CD4-positive, alpha-beta memory T cell (primary cell): ENCODE results near the gene RPUSD4. TPM values are rescaled to one million over a fixed set of nuclear protein-coding genes. Genes with fewer than 3 reads are reported as not detected.

Experiments used
- CTCF ChIA-PET: fragments of 350-600 bp; sonication (Branson Sonifier 250); formaldehyde crosslinking; loops from one replicate; lab custom pipeline; 2021; ENCODE audit warnings: inconsistent platforms; ENCODE audit not compliant: partially characterized antibody; lab: Charles Lee
- POLR2A ChIA-PET: fragments of 350-600 bp; sonication (Branson Sonifier 250); formaldehyde crosslinking; loops from one replicate; lab custom pipeline; 2021; ENCODE audit not compliant: partially characterized antibody; lab: Charles Lee
- DNase-seq, 5 donors: peaks; one replicate each; pipeline versions ENCODE4 v3.0.0 to v3.0.0-alpha.2; 2020 to 2022; ENCODE audit warnings: mixed read lengths in 1 of 5
- H3K27ac ChIP-seq: one replicate; pipeline ENCODE4 v1.7.0; 2013; ENCODE audit warnings: low read depth, low read length
- H3K27me3 ChIP-seq: 2 replicates; pipeline ENCODE4 v1.7.0; 2013; ENCODE audit warnings: mild to moderate bottlenecking, low read length, moderate library complexity; ENCODE audit not compliant: insufficient read depth
- H3K36me3 ChIP-seq: 2 replicates; pipeline ENCODE4 v1.7.0; 2013; ENCODE audit warnings: mild to moderate bottlenecking, low read length, moderate library complexity; ENCODE audit not compliant: insufficient read depth
- H3K4me1 ChIP-seq: 2 replicates; pipeline ENCODE4 v1.7.0; 2013; ENCODE audit warnings: mild to moderate bottlenecking, low read length, moderate library complexity; ENCODE audit not compliant: insufficient read depth
- H3K4me3 ChIP-seq, 2 donors: one replicate each; pipeline ENCODE4 v1.7.0; 2013; ENCODE audit warnings: low read length in 2 of 2, mild to moderate bottlenecking in 1 of 2
- H3K9me3 ChIP-seq, 2 donors: one replicate each; pipeline ENCODE4 v1.7.0; 2013; ENCODE audit warnings: low read length in 2 of 2, control low read depth in 1 of 2; ENCODE audit not compliant: control insufficient read depth in 1 of 2
- H3K27ac Mint-ChIP-seq, 7 donors: one replicate each; pipeline ENCODE4 v1.8.0; 2020 to 2021; ENCODE audit warnings: mixed read lengths in 7 of 7, mild to moderate bottlenecking in 6 of 7, inconsistent platforms in 3 of 7, moderate library complexity in 3 of 7
- H3K27me3 Mint-ChIP-seq, 2 donors: one replicate each; pipeline ENCODE4 v1.8.0; 2020 to 2021; ENCODE audit warnings: mixed read lengths in 2 of 2
- H3K36me3 Mint-ChIP-seq, 2 donors: one replicate each; pipeline ENCODE4 v1.8.0; 2020 to 2021; ENCODE audit warnings: mixed read lengths in 2 of 2, inconsistent platforms in 1 of 2, mild to moderate bottlenecking in 1 of 2
- H3K4me1 Mint-ChIP-seq, 4 donors: one replicate each; pipeline ENCODE4 v1.8.0; 2020 to 2021; ENCODE audit warnings: mixed read lengths in 4 of 4, mild to moderate bottlenecking in 1 of 4
- H3K4me3 Mint-ChIP-seq, 8 donors: one replicate each; pipeline ENCODE4 v1.8.0; 2020 to 2021; ENCODE audit warnings: mixed read lengths in 8 of 8, mild to moderate bottlenecking in 7 of 8, moderate library complexity in 6 of 8, inconsistent platforms in 3 of 8
- H3K9me3 Mint-ChIP-seq, 8 donors: one replicate each; pipeline ENCODE4 v1.8.0; 2020 to 2021; ENCODE audit warnings: mixed read lengths in 8 of 8, mild to moderate bottlenecking in 5 of 8, inconsistent platforms in 3 of 8, moderate library complexity in 1 of 8
- intact Hi-C: fragments of 100-400 bp; cut with micrococcal nuclease; formaldehyde crosslinking; loops from one replicate; pipeline ENCODE4 v1.15.1; 2023
- polyA plus RNA-seq, 2 donors: library from polyadenylated mRNA; unstranded; fragments of 300-500 nt; fragmentation: Illumina TruSeq; gene quantifications; one replicate each; pipeline ENCODE4 v1.2.3, GENCODE V29; 2021
- total RNA-seq, 2 experiments: library from RNA; stranded (reverse); gene quantifications; one replicate each; pipeline ENCODE4 v1.2.3, GENCODE V29; 2021

RPUSD4 gene
- total and polyA plus RNA-seq, 4 experiments from 2014 or later, result 18.5 to 41.2 (median 29.6) TPM

GRCh38 chr11:126169291-126169690 lies 42.2 kb downstream of the RPUSD4 start:
- CTCF ChIA-PET, result no interaction called here
- Histone ChIP-seq H3K4me1 (no peaks in the 10 kb centered on the region), H3K9me3 (no peaks in the 10 kb centered on the region), H3K36me3 (no peaks in the 10 kb centered on the region), H3K27ac (no peak overlapping the region), H3K27me3 (no peaks in the 10 kb centered on the region), H3K4me3 (no peak overlapping the region)
- H3K9me3 Mint-ChIP-seq, result no peaks in the 10 kb centered on the region
- no peak overlapping the region for H3K4me3 Mint-ChIP-seq
- H3K4me1 Mint-ChIP-seq, result no peaks in the 10 kb centered on the region
- no peak for DNase-seq
- no peak overlapping the region for H3K27ac Mint-ChIP-seq
- POLR2A ChIA-PET, result no interaction called here
- H3K27me3 Mint-ChIP-seq, result peaks cover 5 to 16% of the 10 kb centered on the region in 2 donors
- intact Hi-C loops, result no loop called here
- H3K36me3 Mint-ChIP-seq, result no peaks in the 10 kb centered on the region

GRCh38 chr11:126167488-126167887 lies 44.0 kb downstream of the RPUSD4 start:
- no peaks in the 10 kb centered on the region for H3K27me3 ChIP-seq
- POLR2A ChIA-PET, result no interaction called here
- H3K36me3 Mint-ChIP-seq, result no peaks in the 10 kb centered on the region

GRCh38 chr11:126166413-126166812 lies 45.0 kb downstream of the RPUSD4 start:
- H3K27me3 Mint-ChIP-seq, result peaks cover 0 to 10% of the 10 kb centered on the region in 2 donors
- H3K4me3 ChIP-seq, result no peak overlapping the region

More at GRCh38 chr11:126167488-126167887, 44.0 kb downstream of the RPUSD4 start:
- Histone ChIP-seq H3K9me3 (no peaks in the 10 kb centered on the region), H3K4me1 (no peaks in the 10 kb centered on the region), H3K27ac (no peak overlapping the region), H3K36me3 (no peaks in the 10 kb centered on the region), H3K4me3 (no peak overlapping the region)
- H3K27ac Mint-ChIP-seq, result no peak overlapping the region
- DNase-seq, result no peak
- CTCF ChIA-PET, result no interaction called here
- H3K4me1 Mint-ChIP-seq, result no peaks in the 10 kb centered on the region
- H3K9me3 Mint-ChIP-seq, result no peaks in the 10 kb centered on the region
- no peak overlapping the region for H3K4me3 Mint-ChIP-seq
- intact Hi-C loops, result no loop called here
- H3K27me3 Mint-ChIP-seq, result peaks cover 3 to 12% of the 10 kb centered on the region in 2 donors

GRCh38 chr11:126165757-126166156 lies 45.7 kb downstream of the RPUSD4 start:
- Histone ChIP-seq H3K4me3 (no peak overlapping the region), H3K36me3 (no peaks in the 10 kb centered on the region), H3K27ac (no peak overlapping the region), H3K27me3 (no peaks in the 10 kb centered on the region), H3K9me3 (no peaks in the 10 kb centered on the region), H3K4me1 (no peaks in the 10 kb centered on the region)
- no peaks in the 10 kb centered on the region for H3K9me3 Mint-ChIP-seq
- no peaks in the 10 kb centered on the region for H3K4me1 Mint-ChIP-seq
- intact Hi-C loops, result no loop called here
- no peaks in the 10 kb centered on the region for H3K36me3 Mint-ChIP-seq
- H3K27me3 Mint-ChIP-seq, result peaks cover 0 to 10% of the 10 kb centered on the region in 2 donors
- no peak overlapping the region for H3K27ac Mint-ChIP-seq
- ChIA-PET POLR2A (no interaction called here), CTCF (no interaction called here)
- H3K4me3 Mint-ChIP-seq, result no peak overlapping the region
- no peak for DNase-seq

More at GRCh38 chr11:126166413-126166812, 45.0 kb downstream of the RPUSD4 start:
- Histone ChIP-seq H3K27ac (no peak overlapping the region), H3K4me1 (no peaks in the 10 kb centered on the region), H3K36me3 (no peaks in the 10 kb centered on the region), H3K27me3 (no peaks in the 10 kb centered on the region), H3K9me3 (no peaks in the 10 kb centered on the region)
- Mint-ChIP-seq H3K36me3 (no peaks in the 10 kb centered on the region), H3K4me1 (no peaks in the 10 kb centered on the region), H3K9me3 (no peaks in the 10 kb centered on the region), H3K4me3 (no peak overlapping the region), H3K27ac (no peak overlapping the region)
- POLR2A ChIA-PET, result no interaction called here
- DNase-seq, result no peak
- intact Hi-C loops, result no loop called here
- CTCF ChIA-PET, result no interaction called here

- Histone ChIP-seq H3K4me3 (no peak overlapping the region), H3K27ac (no peak overlapping the region), H3K4me1 (no peaks in the 10 kb centered on the region), H3K9me3 (no peaks in the 10 kb centered on the region), H3K36me3 (no peaks in the 10 kb centered on the region), H3K27me3 (no peaks in the 10 kb centered on the region)
- Mint-ChIP-seq H3K36me3 (no peaks in the 10 kb centered on the region), H3K4me3 (no peak overlapping the region), H3K27ac (no peak overlapping the region), H3K4me1 (no peaks in the 10 kb centered on the region), H3K9me3 (no peaks in the 10 kb centered on the region), H3K27me3 (peaks cover 0 to 10% of the 10 kb centered on the region in 2 donors)
- DNase-seq, result no peak
- CTCF ChIA-PET, result no interaction called here
- intact Hi-C loops, result no loop called here
- POLR2A ChIA-PET, result no interaction called here
These were observed 46.1 kb downstream of the RPUSD4 start for GRCh38 chr11:126165311-126165720.

- no peaks in the 10 kb centered on the region for H3K36me3 ChIP-seq
- ChIA-PET POLR2A (no interaction called here), CTCF (no interaction called here)
- H3K4me3 Mint-ChIP-seq, result no peak overlapping the region
- H3K4me1 ChIP-seq, result no peaks in the 10 kb centered on the region
- H3K27ac ChIP-seq, result no peak overlapping the region
- no peaks in the 10 kb centered on the region for H3K9me3 ChIP-seq
- H3K27me3 Mint-ChIP-seq, result peaks cover 0 to 10% of the 10 kb centered on the region in 2 donors
- no peak for DNase-seq
- H3K27me3 ChIP-seq, result no peaks in the 10 kb centered on the region
- no peak overlapping the region for H3K27ac Mint-ChIP-seq
- no peaks in the 10 kb centered on the region for H3K9me3 Mint-ChIP-seq
- no peaks in the 10 kb centered on the region for H3K36me3 Mint-ChIP-seq
- intact Hi-C loops, result no loop called here
- H3K4me3 ChIP-seq, result no peak overlapping the region
- no peaks in the 10 kb centered on the region for H3K4me1 Mint-ChIP-seq
These were observed 46.7 kb downstream of the RPUSD4 start for GRCh38 chr11:126164781-126165180.

GRCh38 chr11:126163779-126164178 lies 47.7 kb downstream of the RPUSD4 start:
- Histone ChIP-seq H3K4me1 (no peaks in the 10 kb centered on the region), H3K9me3 (no peaks in the 10 kb centered on the region), H3K4me3 (no peak overlapping the region), H3K27me3 (no peaks in the 10 kb centered on the region), H3K36me3 (no peaks in the 10 kb centered on the region), H3K27ac (no peak overlapping the region)
- Mint-ChIP-seq H3K4me1 (no peaks in the 10 kb centered on the region), H3K36me3 (no peaks in the 10 kb centered on the region), H3K9me3 (no peaks in the 10 kb centered on the region), H3K4me3 (no peak overlapping the region), H3K27ac (no peak overlapping the region), H3K27me3 (peaks cover 0 to 7% of the 10 kb centered on the region in 2 donors)
- no peak for DNase-seq
- intact Hi-C loops, result no loop called here
- ChIA-PET POLR2A (no interaction called here), CTCF (no interaction called here)
